Hepatocyte (in vitro differentiated cells): ENCODE results near the gene TMEM131. TPM values are rescaled to one million over a fixed set of nuclear protein-coding genes. Genes with fewer than 3 reads are reported as not detected.

Experiments used
- DNase-seq: peaks from one replicate; pipeline ENCODE4 v3.0.0-alpha.2; 2016; ENCODE audit warnings: low spot score
- H2AFZ ChIP-seq: fragments of 200-600 bp; sonication (generic); 2 replicates; pipeline ENCODE4 v1.6.0; 2016; ENCODE audit warnings: antibody characterized with exemption, mild to moderate bottlenecking
- H3K27ac ChIP-seq: fragments of 200-600 bp; sonication (generic); 2 replicates; pipeline ENCODE4 v1.5.1; 2016; ENCODE audit warnings: mild to moderate bottlenecking
- H3K27me3 ChIP-seq: fragments of 200-600 bp; sonication (generic); 2 replicates; pipeline ENCODE4 v1.6.1; 2016
- H3K36me3 ChIP-seq: fragments of 200-600 bp; sonication (generic); replicated peaks from 2 replicates; pipeline ENCODE4 v1.5.1; 2016; ENCODE audit warnings: low read depth; ENCODE audit not compliant: insufficient read depth
- H3K4me1 ChIP-seq: fragments of 200-600 bp; sonication (generic); 2 replicates; pipeline ENCODE4 v1.5.1; 2016; ENCODE audit warnings: mild to moderate bottlenecking, moderate library complexity; ENCODE audit not compliant: insufficient read depth
- H3K4me2 ChIP-seq: fragments of 200-600 bp; sonication (generic); 2 replicates; pipeline ENCODE4 v1.6.0; 2016
- H3K4me3 ChIP-seq: fragments of 200-600 bp; sonication (generic); 2 replicates; pipeline ENCODE4 v1.5.1; 2016; ENCODE audit warnings: mild to moderate bottlenecking
- H3K79me2 ChIP-seq: fragments of 200-600 bp; sonication (generic); 2 replicates; pipeline ENCODE4 v1.6.0; 2017; ENCODE audit warnings: mild to moderate bottlenecking
- H3K9me2 ChIP-seq: fragments of 200-600 bp; sonication (generic); replicated peaks from 2 replicates; pipeline ENCODE4 v1.6.0; 2017; ENCODE audit warnings: mild to moderate bottlenecking; ENCODE audit not compliant: insufficient read depth
- H3K9me3 ChIP-seq: fragments of 200-600 bp; sonication (generic); 2 replicates; pipeline ENCODE4 v1.5.1; 2016; ENCODE audit warnings: low read depth, mild to moderate bottlenecking
- H4K20me1 ChIP-seq: fragments of 200-600 bp; sonication (generic); 2 replicates; pipeline ENCODE4 v1.6.0; 2016; ENCODE audit warnings: mild to moderate bottlenecking; ENCODE audit not compliant: insufficient read depth, poor library complexity, severe bottlenecking
- CTCF ChIP-seq: fragments of 200-600 bp; sonication (generic); IDR thresholded peaks from 2 replicates; pipeline ENCODE4 v1.5.1; 2016; ENCODE audit warnings: antibody characterized with exemption, mild to moderate bottlenecking; ENCODE audit not compliant: poor library complexity
- EZH2 ChIP-seq: fragments of 200-600 bp; sonication (generic); IDR thresholded peaks from 2 replicates; pipeline ENCODE4 v1.6.1; 2016; ENCODE audit warnings: antibody characterized with exemption, mild to moderate bottlenecking, borderline replicate concordance
- EZH2phosphoT487 ChIP-seq: fragments of 200-600 bp; sonication (generic); IDR thresholded peaks from one replicate; pipeline ENCODE4 v1.6.1; 2018; ENCODE audit warnings: antibody characterized with exemption, mild to moderate bottlenecking, low read depth, moderate library complexity; ENCODE audit not compliant: unreplicated experiment, severe bottlenecking
- WGBS: methylation state at CpG from one replicate; pipeline ENCODE4 v1.1.6; 2016; ENCODE audit warnings: low lambda C conversion rate; ENCODE audit errors: missing lambda C conversion rate; 5-methylcytosine and 5-hydroxymethylcytosine counted together
- polyA plus RNA-seq: library from polyadenylated mRNA; unstranded; fragments of >200 nt; fragmentation: Nextera tagmentation; extraction: Ambion mirVana; gene quantifications from 2 replicates; pipeline ENCODE4 v1.2.1, GENCODE V29; 2016
- total RNA-seq: library from RNA; depleted of rRNA; stranded (reverse); fragments of >200 nt; gene quantifications from 2 replicates; pipeline ENCODE4 v1.2.3, GENCODE V29; 2014

The TMEM131 gene
- total and polyA plus RNA-seq, 2 experiments from 2014 or later = 17.5 to 42.1 TPM

- H3K36me3 ChIP-seq = no peaks in the 10 kb centered on the region
- no peaks in the 10 kb centered on the region for H3K4me1 ChIP-seq
- H4K20me1 ChIP-seq = no peaks in the 10 kb centered on the region
- H3K27me3 ChIP-seq = no peaks in the 10 kb centered on the region
- H3K9me3 ChIP-seq = no peaks in the 10 kb centered on the region
- no peaks in the 10 kb centered on the region for H3K79me2 ChIP-seq
- WGBS = 66% methylated on average over 10 of the region's 10 CpGs
- H3K4me2 ChIP-seq = no peak overlapping the region
- H3K27ac ChIP-seq = no peak overlapping the region
- TF ChIP-seq EZH2 (no peak), EZH2phosphoT487 (no peak), CTCF (no peak)
- no peak for DNase-seq
- no peak overlapping the region for H3K4me3 ChIP-seq
- no peaks in the 10 kb centered on the region for H3K9me2 ChIP-seq
- H2AFZ ChIP-seq = no peak overlapping the region
Observed at GRCh38 chr2:97745474-97746174, 250.1 kb downstream of the TMEM131 start.

- DNase-seq = no peak
Observed at GRCh38 chr2:97743913-97744312, 251.8 kb downstream of the TMEM131 start.

DNA sequence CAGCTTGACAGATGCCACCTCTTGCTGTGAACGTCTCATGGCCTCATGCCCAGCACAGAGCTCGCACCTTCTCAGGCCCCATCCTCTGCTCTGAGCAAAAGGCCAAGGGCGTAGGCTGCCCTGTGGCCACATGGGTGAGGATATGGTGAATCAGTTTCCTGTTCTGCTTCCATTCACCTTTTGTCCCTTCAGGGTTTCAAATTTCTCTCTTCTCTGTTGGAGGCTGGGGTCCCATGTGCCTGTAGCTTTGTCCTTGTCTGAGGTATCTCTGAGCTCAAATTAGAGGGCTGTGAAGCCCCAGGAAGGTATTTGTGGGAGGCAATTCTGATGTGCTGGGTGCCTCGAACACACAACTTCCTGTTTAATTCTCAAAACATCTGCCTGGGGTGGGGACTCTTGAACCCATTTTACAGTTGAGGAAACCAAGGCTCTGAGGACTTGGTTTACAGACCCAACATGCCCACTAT is 253.3 kb downstream of the TMEM131 start:
- no peak for DNase-seq
- TF ChIP-seq EZH2phosphoT487 = no peak
- no peaks in the 10 kb centered on the region for H3K27me3 ChIP-seq
- no peaks in the 10 kb centered on the region for H3K36me3 ChIP-seq
- no peak overlapping the region for H3K4me2 ChIP-seq
- no peak overlapping the region for H2AFZ ChIP-seq
- 87% methylated on average over 4 of the region's 4 CpGs for WGBS
- no peak overlapping the region for H3K4me3 ChIP-seq
- no peaks in the 10 kb centered on the region for H3K9me3 ChIP-seq
- no peaks in the 10 kb centered on the region for H4K20me1 ChIP-seq
- H3K79me2 ChIP-seq = no peaks in the 10 kb centered on the region
- H3K4me1 ChIP-seq = no peaks in the 10 kb centered on the region
- H3K9me2 ChIP-seq = no peaks in the 10 kb centered on the region
- H3K27ac ChIP-seq = no peak overlapping the region

More at GRCh38 chr2:97743913-97744312, 251.8 kb downstream of the TMEM131 start:
- Histone ChIP-seq H3K4me3 (no peak overlapping the region), H3K27ac (no peak overlapping the region), H3K4me2 (no peak overlapping the region), H3K79me2 (no peaks in the 10 kb centered on the region), H3K4me1 (no peaks in the 10 kb centered on the region), H3K9me2 (no peaks in the 10 kb centered on the region), H3K36me3 (no peaks in the 10 kb centered on the region), H3K9me3 (no peaks in the 10 kb centered on the region), H3K27me3 (no peaks in the 10 kb centered on the region), H4K20me1 (no peaks in the 10 kb centered on the region), H2AFZ (no peak overlapping the region)
- 91% methylated on average over 6 of the region's 6 CpGs for WGBS
- TF ChIP-seq CTCF (no peak), EZH2 (no peak), EZH2phosphoT487 (no peak)

- Histone ChIP-seq H3K27me3 (no peaks in the 10 kb centered on the region), H3K4me2 (no peak overlapping the region), H3K4me3 (no peak overlapping the region), H3K4me1 (no peaks in the 10 kb centered on the region), H3K79me2 (no peaks in the 10 kb centered on the region), H4K20me1 (no peaks in the 10 kb centered on the region), H3K36me3 (no peaks in the 10 kb centered on the region), H3K9me2 (no peaks in the 10 kb centered on the region), H2AFZ (no peak overlapping the region), H3K9me3 (no peaks in the 10 kb centered on the region), H3K27ac (no peak overlapping the region)
- DNase-seq = no peak
- 85% methylated on average over 4 of the region's 4 CpGs for WGBS
- TF ChIP-seq EZH2 (no peak), CTCF (no peak), EZH2phosphoT487 (no peak)
Observed at GRCh38 chr2:97741686-97742085, 254.1 kb downstream of the TMEM131 start.
